HG02798 (cell line): ENCODE measurements around the gene MAPK8.

Experiments used
- ATAC-seq: cut with Tn5 transposase; IDR thresholded peaks from one replicate; pipeline ENCODE4 v1.9.1; 2021; ENCODE audit warnings: mild to moderate bottlenecking; ENCODE audit not compliant: unreplicated experiment, poor library complexity

The MAPK8 gene

DNA sequence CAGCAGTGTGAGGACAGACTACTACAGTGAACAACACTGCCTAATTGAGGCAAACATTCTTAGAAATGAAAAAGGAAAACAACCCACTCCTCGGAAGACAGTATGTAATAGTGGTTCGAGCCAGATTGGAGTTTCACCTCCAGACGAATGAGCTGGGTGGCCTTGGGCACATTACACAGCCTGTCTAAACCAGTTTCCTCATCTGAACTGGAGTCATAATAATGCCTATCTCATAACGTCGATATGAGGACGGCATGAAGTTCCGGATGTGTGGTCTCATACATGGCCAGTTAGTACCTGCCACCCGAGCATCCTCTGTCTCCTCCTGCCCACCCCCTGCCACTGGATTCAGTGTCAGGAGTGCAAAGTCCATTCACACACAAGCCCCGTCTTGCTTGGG is 16.2 kb upstream of the MAPK8 start:
- ATAC-seq = no peak

- no peak for ATAC-seq
Observed at GRCh38 chr10:48291190-48291589, 15.3 kb upstream of the MAPK8 start.

DNA sequence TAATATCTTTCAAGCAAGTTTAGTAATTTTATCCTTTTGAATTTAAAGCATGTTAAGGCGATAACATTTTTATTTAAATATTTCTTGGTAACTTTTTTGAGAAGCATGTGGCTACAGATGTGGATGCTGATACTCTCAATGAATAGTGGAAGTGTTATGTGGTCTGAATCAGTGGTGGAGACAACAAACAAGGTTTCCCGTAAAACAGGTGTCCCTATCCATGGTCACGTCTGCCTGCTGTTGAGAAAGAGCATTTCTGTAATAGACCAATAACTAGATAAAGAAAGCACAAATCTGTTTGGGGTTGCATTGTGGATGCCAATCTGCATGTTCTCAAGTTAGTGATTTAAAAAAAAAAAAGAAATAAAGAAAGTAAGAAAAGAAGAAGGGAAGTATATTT is 13.9 kb upstream of the MAPK8 start:
- no peak for ATAC-seq

DNA sequence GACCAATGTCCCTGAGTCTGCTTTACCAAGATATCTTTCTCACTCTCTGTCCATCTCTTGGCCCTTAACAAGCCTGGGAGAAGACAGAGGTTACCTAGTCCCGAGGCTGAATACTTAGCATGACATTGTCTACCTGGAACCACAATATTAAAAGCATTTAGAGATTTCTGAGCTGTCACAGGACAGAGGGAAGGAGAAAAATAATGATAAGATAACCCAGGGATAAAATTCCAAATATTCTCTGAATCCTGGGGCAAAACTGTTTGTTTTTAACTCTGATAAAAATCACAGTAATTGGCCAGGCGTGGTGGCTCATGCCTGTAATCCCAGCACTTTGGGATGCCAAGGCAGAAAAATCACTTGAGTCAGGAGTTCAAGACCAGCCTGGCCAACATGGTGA is 12.0 kb upstream of the MAPK8 start:
- ATAC-seq = no peak

- ATAC-seq = no peak
Observed at GRCh38 chr10:48296576-48297098, 9.8 kb upstream of the MAPK8 start.

DNA sequence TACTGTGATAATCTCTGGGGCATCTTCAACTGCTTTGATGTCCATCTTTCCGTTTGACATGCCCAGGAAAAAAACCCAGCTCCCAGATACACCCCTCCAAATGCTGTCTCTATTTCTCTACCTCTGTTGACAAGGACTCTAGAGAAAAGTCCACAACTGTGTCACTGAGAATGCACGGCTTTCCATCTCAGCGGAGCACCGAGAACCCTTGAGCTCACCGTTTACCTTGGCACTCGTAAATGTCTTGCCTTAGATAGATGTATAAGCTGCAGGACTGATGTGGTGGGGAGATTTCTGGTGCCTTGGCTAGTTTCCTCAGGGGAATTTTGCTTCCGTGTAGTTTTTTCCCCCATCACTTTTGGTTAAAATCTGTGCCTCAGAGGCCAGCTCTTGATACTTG is 7.4 kb upstream of the MAPK8 start:
- ATAC-seq = no peak

DNA sequence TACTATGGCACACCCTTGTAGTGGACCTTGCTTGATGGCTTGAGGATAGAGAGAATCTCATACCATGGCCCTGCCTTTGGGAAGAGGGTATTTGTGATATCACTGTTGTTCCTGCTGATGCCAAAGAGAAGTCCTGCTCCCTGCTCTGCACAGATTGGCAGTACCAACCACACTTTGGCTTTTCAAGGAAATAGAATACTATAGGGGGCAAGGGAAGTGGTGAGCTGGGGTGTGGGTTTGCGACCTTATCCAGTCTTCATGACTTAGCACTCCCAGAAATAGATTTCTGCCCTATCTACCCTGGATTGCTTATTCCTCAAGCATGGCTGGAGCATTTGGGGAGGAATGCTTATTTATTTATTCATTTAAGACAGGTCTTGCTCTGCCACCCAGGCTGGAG is 6.8 kb upstream of the MAPK8 start:
- no peak for ATAC-seq

DNA sequence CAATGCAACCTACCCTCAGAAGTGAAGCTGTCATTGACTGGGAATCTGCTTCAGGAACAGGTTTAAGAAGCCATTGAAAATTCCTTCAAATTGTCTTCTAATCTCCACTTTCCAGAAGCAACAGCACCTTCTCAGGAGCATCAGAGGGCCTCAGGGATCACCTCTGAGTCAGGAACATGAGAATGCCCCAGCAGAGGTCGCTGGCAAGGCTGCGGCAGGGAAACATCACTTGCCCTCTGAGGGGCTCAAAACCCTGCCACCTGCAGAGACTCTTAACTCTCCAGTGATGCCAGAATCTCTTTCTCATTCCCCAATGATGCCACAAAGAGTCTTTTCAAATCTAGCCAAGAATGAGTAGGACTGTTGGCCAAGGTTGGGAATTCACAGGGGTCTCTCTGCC is 5.9 kb upstream of the MAPK8 start:
- no peak for ATAC-seq

- no peak for ATAC-seq
Observed at GRCh38 chr10:48302515-48303476, 3.7 kb upstream of the MAPK8 start.

DNA sequence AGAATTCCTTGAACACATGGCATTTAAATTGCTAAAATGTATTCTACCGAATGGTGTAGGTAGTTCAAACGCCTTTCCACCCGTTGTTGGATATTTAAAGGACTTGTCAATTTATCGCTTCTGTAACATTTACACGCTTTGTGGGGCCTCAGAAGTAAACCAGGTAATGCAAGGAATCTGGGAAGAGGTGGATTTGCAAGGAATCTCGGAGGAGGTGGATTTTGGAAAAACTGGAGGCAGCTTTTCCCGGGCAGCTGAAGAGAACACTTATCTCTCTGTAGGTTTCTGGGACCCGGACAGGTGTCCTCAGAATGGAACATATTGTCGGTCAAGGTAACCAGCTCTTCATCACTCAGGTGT is 592 bp upstream of the MAPK8 start:
- ATAC-seq = no peak

GRCh38 chr10:48306870-48307710 is 613 bp downstream of the MAPK8 start:
- peak; percentile 38 for ATAC-seq

GRCh38 chr10:48307711-48308018 is 1.2 kb downstream of the MAPK8 start:
- no peak for ATAC-seq

DNA sequence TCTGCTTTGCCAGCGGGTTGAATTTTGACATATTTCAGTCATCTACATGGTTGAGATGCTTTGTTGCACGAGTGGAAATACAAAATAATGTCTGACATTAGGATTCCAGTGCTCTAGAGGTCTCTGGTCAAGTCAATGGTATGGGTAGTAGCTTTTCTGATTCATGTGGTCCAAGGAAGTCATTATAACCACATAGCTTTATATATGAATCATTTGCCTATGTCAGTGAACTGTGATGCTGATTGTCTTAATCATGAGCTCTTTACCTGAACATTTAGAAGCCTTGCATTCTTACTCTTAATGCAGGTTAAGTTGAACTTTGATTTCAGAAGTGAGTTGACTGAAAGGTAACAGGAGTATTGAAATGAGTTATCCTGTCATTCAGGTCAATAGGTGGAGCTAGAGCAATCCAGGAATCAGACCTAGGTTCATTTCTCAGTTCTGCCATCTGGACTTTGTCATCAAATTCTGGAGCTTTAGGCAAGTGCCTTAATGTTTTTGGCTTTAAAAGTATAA is 3.3 kb downstream of the MAPK8 start:
- no peak for ATAC-seq

- no peak for ATAC-seq
Observed at GRCh38 chr10:48314107-48314506, 7.6 kb downstream of the MAPK8 start.

DNA sequence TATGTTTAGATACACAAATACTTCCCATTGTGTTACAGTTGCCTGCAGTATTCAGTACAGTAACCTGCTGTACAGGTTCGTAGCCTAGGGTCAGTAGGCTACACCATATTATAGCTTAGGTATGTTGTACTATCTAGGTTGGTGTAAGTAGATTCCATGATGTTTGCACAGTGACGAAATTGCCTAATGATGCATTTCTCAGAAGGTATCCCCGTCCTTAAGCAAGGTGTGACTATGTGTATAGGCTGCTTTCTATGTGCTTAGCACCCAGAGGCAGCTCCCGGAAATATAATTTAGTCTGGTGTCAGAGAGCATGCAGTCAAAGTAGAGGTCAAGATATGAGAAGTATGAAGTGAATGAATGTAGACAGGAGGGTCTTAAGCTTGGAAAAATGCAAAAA is 9.8 kb downstream of the MAPK8 start:
- no peak for ATAC-seq

GRCh38 chr10:48317321-48317990 is 11.0 kb downstream of the MAPK8 start:
- ATAC-seq = no peak

- no peak for ATAC-seq
Observed at GRCh38 chr10:48322017-48322416, 15.5 kb downstream of the MAPK8 start.

GRCh38 chr10:48324580-48324979 is 18.1 kb downstream of the MAPK8 start:
- ATAC-seq = no peak

DNA sequence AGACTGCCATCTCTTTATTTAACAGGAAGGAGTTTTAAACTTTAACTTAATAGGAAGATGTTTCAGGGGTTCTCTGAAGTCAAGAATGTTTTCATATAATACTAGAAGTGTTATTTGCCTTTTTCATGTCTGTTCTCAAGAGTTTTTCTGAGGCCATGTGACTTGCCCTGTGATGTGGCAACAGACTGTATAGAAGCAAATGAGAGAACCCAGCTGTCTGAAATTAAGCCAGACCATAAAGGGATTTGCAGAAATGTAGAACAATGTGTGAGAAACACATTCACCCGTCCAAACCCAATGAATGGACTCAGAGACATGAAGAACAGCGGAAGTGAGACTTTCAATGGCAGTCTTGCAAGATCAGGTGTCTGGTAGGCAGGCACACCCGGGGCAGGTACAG is 23.8 kb downstream of the MAPK8 start:
- no peak for ATAC-seq

GRCh38 chr10:48331436-48331835 is 25.0 kb downstream of the MAPK8 start:
- ATAC-seq = no peak
